BLaER1 (cell line): Measurements from ENCODE around the gene EEF1AKMT2.

Source experiments
- H3K27ac ChIP-seq: shearing (Covaris generic); formaldehyde crosslinking; 2 replicates; pipeline ENCODE4 v1.8.1; 2022
- H3K27me3 ChIP-seq: shearing (Covaris generic); formaldehyde crosslinking; 2 replicates; pipeline ENCODE4 v1.8.1; 2022
- H3K36me3 ChIP-seq: shearing (Covaris generic); formaldehyde crosslinking; 2 replicates; pipeline ENCODE4 v1.8.1; 2022
- H3K4me1 ChIP-seq: shearing (Covaris generic); formaldehyde crosslinking; 2 replicates; pipeline ENCODE4 v1.8.1; 2022
- H3K4me2 ChIP-seq: shearing (Covaris generic); formaldehyde crosslinking; 2 replicates; pipeline ENCODE4 v1.8.1; 2022
- H3K4me3 ChIP-seq: shearing (Covaris generic); formaldehyde crosslinking; 2 replicates; pipeline ENCODE4 v1.8.1; 2022
- H3K9ac ChIP-seq: shearing (Covaris generic); formaldehyde crosslinking; 2 replicates; pipeline ENCODE4 v1.8.1; 2022
- H3K9me3 ChIP-seq: shearing (Covaris generic); formaldehyde crosslinking; 2 replicates; pipeline ENCODE4 v1.8.1; 2022
- H4K20me1 ChIP-seq: shearing (Covaris generic); formaldehyde crosslinking; 2 replicates; pipeline ENCODE4 v1.8.1; 2022
- Cebpa-rat ChIP-seq: shearing (Covaris generic); IDR thresholded peaks from 2 replicates; pipeline ENCODE4 v1.8.1; 2022

Gene EEF1AKMT2

DNA sequence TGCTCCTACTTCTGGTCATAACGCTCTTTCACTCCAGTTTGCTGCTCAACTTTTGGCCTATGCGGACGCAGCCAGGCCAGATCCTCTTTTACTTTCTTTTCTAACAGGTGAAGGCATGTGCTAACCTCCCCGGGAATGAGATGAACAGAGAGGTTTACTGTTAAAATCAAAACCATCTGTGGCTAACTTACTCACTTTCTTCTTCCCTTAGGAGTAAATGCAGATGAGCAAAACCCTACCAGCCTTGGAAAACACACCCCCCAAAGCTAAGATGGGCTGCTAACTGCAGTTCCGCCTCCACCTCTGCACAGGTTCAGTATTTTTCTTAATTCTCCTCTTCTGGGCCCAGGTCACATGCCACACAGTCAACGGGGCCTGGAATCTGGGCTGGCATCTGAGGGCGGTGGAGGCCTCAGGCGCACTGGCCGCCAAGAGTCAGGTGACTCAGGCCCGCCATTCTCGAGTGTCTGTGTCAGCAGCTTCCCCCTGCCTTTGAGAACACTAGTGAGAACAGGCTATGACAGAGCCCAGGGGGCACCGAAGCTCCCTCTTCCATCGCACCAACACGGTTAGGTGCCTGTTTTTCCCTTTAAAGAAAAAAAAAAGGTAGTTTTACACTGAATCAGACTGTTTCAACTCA lies 58.6 kb downstream of the EEF1AKMT2 start:
- no peak overlapping the region for H3K4me3 ChIP-seq

GRCh38 chr10:124731551-124731950 lies 60.1 kb downstream of the EEF1AKMT2 start:
- no peaks in the 10 kb centered on the region for H3K9me3 ChIP-seq
- H3K36me3 ChIP-seq = peaks cover 16% of the 10 kb centered on the region; the same call in 1 of the 2 replicates
- peak overlapping the region; percentile 72 for H3K4me2 ChIP-seq
- peaks cover 100% of the 10 kb centered on the region for H3K4me1 ChIP-seq
- no peak overlapping the region for H3K9ac ChIP-seq
- no peak for TF ChIP-seq Cebpa-rat
- H3K27me3 ChIP-seq = no peaks in the 10 kb centered on the region
- H3K27ac ChIP-seq = peak overlapping the region; percentile 0; the same call in 1 of the 2 replicates
- H4K20me1 ChIP-seq = peaks cover 99% of the 10 kb centered on the region
- H3K4me3 ChIP-seq = no peak overlapping the region

More for the DNA sequence above, 58.6 kb downstream of the EEF1AKMT2 start:
- Histone ChIP-seq H3K27ac (peak overlapping the region; percentile 69), H3K4me2 (peak overlapping the region; percentile 92), H3K36me3 (peaks cover 16% of the 10 kb centered on the region; the same call in 1 of the 2 replicates), H4K20me1 (peaks cover 99% of the 10 kb centered on the region), H3K9ac (peak overlapping the region; percentile 55), H3K27me3 (no peaks in the 10 kb centered on the region), H3K9me3 (no peaks in the 10 kb centered on the region), H3K4me1 (peaks cover 100% of the 10 kb centered on the region)
- no peak for TF ChIP-seq Cebpa-rat

DNA sequence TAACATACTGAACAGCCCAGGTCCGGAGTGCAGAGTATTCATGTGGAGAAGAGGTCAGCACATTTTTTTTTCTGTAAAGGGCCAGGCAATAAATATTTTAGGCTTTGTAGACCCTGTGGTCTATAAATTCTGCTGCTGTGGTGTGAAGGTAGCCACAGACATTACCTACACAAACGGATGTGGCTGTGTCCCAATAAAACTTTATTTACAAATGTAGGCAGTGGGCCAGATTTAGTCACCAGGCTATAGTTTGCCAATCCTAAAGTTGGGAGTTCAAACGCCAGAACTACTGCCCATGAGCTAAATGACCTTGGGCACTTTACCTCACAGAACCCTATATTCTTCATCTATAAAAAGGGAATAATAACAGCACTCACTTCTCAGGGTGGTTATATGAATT lies 60.9 kb downstream of the EEF1AKMT2 start:
- TF ChIP-seq Cebpa-rat = no peak
- H3K36me3 ChIP-seq = peaks cover 20% of the 10 kb centered on the region; the same call in 1 of the 2 replicates
- H3K27ac ChIP-seq = no peak overlapping the region
- H3K27me3 ChIP-seq = no peaks in the 10 kb centered on the region
- no peaks in the 10 kb centered on the region for H3K9me3 ChIP-seq
- peak overlapping the region; percentile 72; the same call in 1 of the 2 replicates for H3K4me2 ChIP-seq
- peaks cover 99% of the 10 kb centered on the region for H4K20me1 ChIP-seq
- H3K4me1 ChIP-seq = peaks cover 100% of the 10 kb centered on the region
- H3K9ac ChIP-seq = no peak overlapping the region
- no peak overlapping the region for H3K4me3 ChIP-seq

- H3K27ac ChIP-seq = peak overlapping the region; percentile 51
- H3K4me1 ChIP-seq = peaks cover 100% of the 10 kb centered on the region
- H3K9ac ChIP-seq = peak overlapping the region; percentile 11
- H3K9me3 ChIP-seq = no peaks in the 10 kb centered on the region
- TF ChIP-seq Cebpa-rat = no peak
- no peaks in the 10 kb centered on the region for H3K27me3 ChIP-seq
- H3K4me2 ChIP-seq = peak overlapping the region; percentile 72
- H3K4me3 ChIP-seq = peak overlapping the region; percentile 40
- peaks cover 98% of the 10 kb centered on the region for H4K20me1 ChIP-seq
- H3K36me3 ChIP-seq = peaks cover 22% of the 10 kb centered on the region; the same call in 1 of the 2 replicates
Measured at GRCh38 chr10:124728830-124729661, 62.6 kb downstream of the EEF1AKMT2 start.

DNA sequence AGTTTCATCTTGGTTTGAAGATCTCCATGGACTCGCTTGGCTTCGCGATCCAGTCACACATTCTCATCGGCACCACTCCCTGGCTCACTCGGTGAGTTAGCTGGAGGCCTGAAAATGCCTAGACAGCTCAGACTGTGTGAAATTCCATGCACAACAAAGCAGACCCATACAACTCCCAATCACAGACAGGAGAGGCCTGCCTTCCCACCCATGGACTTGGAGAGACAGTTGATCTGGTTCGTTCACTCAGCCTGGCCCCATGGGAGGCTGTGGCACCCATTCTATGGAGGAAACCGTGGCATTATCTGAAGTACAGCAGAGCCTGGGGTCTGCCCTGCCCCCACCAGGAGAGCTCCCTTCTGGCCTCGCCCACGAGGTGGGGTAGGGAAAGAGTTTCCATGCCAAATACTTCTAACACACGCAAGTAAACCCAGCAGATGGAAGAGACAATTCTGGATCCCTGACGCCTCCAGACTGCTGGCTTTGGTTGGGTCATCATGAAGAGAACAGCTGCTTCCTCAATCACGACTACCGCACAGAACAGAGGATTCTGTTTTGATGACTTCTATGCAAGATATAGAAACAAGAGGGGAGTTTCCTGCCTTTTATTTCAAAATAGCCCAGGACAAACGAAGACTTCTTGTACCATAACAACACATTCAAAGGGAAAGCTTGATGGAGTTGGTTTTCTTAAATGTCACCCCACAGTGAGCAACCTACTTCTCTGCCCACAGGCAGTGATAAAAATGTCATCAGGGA lies 63.4 kb downstream of the EEF1AKMT2 start:
- H3K9me3 ChIP-seq = no peaks in the 10 kb centered on the region
- H3K4me1 ChIP-seq = peaks cover 100% of the 10 kb centered on the region
- H3K9ac ChIP-seq = peak overlapping the region; percentile 11
- H3K27ac ChIP-seq = peak overlapping the region; percentile 51
- 0 out of 2 replicates have a peak, but pooled peaks have one; percentile 53 for TF ChIP-seq Cebpa-rat
- H4K20me1 ChIP-seq = peaks cover 98% of the 10 kb centered on the region
- peak overlapping the region; percentile 40; the same call in 1 of the 2 replicates for H3K4me3 ChIP-seq
- H3K4me2 ChIP-seq = peak overlapping the region; percentile 72
- H3K27me3 ChIP-seq = no peaks in the 10 kb centered on the region
- peaks cover 22% of the 10 kb centered on the region; the same call in 1 of the 2 replicates for H3K36me3 ChIP-seq

- peaks cover 98% of the 10 kb centered on the region for H4K20me1 ChIP-seq
- H3K4me2 ChIP-seq = peak overlapping the region; percentile 72
- peak overlapping the region; percentile 11; the same call in 1 of the 2 replicates for H3K9ac ChIP-seq
- H3K36me3 ChIP-seq = peaks cover 21% of the 10 kb centered on the region; the same call in 1 of the 2 replicates
- H3K27me3 ChIP-seq = no peaks in the 10 kb centered on the region
- H3K4me1 ChIP-seq = peaks cover 100% of the 10 kb centered on the region
- TF ChIP-seq Cebpa-rat = no peak
- H3K9me3 ChIP-seq = no peaks in the 10 kb centered on the region
- H3K4me3 ChIP-seq = no peak overlapping the region
- H3K27ac ChIP-seq = peak overlapping the region; percentile 51
Measured at GRCh38 chr10:124727361-124727960, 64.2 kb downstream of the EEF1AKMT2 start.

GRCh38 chr10:124725791-124726190 lies 65.9 kb downstream of the EEF1AKMT2 start:
- H3K27ac ChIP-seq = no peak overlapping the region
- H3K4me1 ChIP-seq = peaks cover 100% of the 10 kb centered on the region
- no peak for TF ChIP-seq Cebpa-rat

GRCh38 chr10:124725171-124725631 lies 66.5 kb downstream of the EEF1AKMT2 start:
- H3K4me1 ChIP-seq = peaks cover 100% of the 10 kb centered on the region

More at GRCh38 chr10:124725791-124726190, 65.9 kb downstream of the EEF1AKMT2 start:
- no peak overlapping the region for H3K4me3 ChIP-seq
- 0 out of 2 replicates have a peak, but pooled peaks cover 11% of the 10 kb centered on the region for H3K36me3 ChIP-seq
- H3K9me3 ChIP-seq = no peaks in the 10 kb centered on the region
- no peaks in the 10 kb centered on the region for H3K27me3 ChIP-seq
- H3K4me2 ChIP-seq = peak overlapping the region; percentile 84
- H4K20me1 ChIP-seq = peaks cover 99% of the 10 kb centered on the region
- H3K9ac ChIP-seq = no peak overlapping the region

More at GRCh38 chr10:124725171-124725631, 66.5 kb downstream of the EEF1AKMT2 start:
- Histone ChIP-seq H3K9me3 (no peaks in the 10 kb centered on the region), H4K20me1 (peaks cover 99% of the 10 kb centered on the region), H3K4me3 (no peak overlapping the region), H3K4me2 (peak overlapping the region; percentile 84), H3K9ac (peak overlapping the region; percentile 75; the same call in 1 of the 2 replicates), H3K27me3 (no peaks in the 10 kb centered on the region), H3K36me3 (0 out of 2 replicates have a peak, but pooled peaks cover 10% of the 10 kb centered on the region), H3K27ac (peak overlapping the region; percentile 90)
- no peak for TF ChIP-seq Cebpa-rat
